NCI-H2029 (cell line): ENCODE data around the gene CACNA1S.

Experiments used
- DNase-seq: peaks from one replicate; lab custom pipeline; 2025; lab: John Stamatoyannopoulos, UW

CACNA1S gene

GRCh38 chr1:201116091-201116490 is 3.9 kb upstream of the CACNA1S start:
- DNase-seq: no peak

- DNase-seq: no peak
Observed at GRCh38 chr1:201115390-201115937, 3.2 kb upstream of the CACNA1S start.

GRCh38 chr1:201114245-201115131 is 2.3 kb upstream of the CACNA1S start:
- DNase-seq: peak; percentile 86

- no peak for DNase-seq
Observed at GRCh38 chr1:201113451-201114244, 1.4 kb upstream of the CACNA1S start.

GRCh38 chr1:201112926-201113325 is 700 bp upstream of the CACNA1S start:
- no peak for DNase-seq

GRCh38 chr1:201111672-201112071 is 554 bp downstream of the CACNA1S start:
- no peak for DNase-seq

GRCh38 chr1:201111156-201111555 is 1.1 kb downstream of the CACNA1S start:
- DNase-seq: no peak

- no peak for DNase-seq
Observed at GRCh38 chr1:201110616-201111015, 1.6 kb downstream of the CACNA1S start.

GRCh38 chr1:201110138-201110537 is 2.1 kb downstream of the CACNA1S start:
- no peak for DNase-seq

- DNase-seq: no peak
Observed at GRCh38 chr1:201109651-201110050, 2.6 kb downstream of the CACNA1S start.

GRCh38 chr1:201108614-201109013 is 3.6 kb downstream of the CACNA1S start:
- no peak for DNase-seq

- no peak for DNase-seq
Observed at GRCh38 chr1:201105688-201106087, 6.5 kb downstream of the CACNA1S start.

GRCh38 chr1:201104141-201104540 is 8.1 kb downstream of the CACNA1S start:
- DNase-seq: no peak

GRCh38 chr1:201103666-201104065 is 8.6 kb downstream of the CACNA1S start:
- no peak for DNase-seq

GRCh38 chr1:201100169-201100930 is 11.9 kb downstream of the CACNA1S start:
- no peak for DNase-seq

GRCh38 chr1:201098992-201099677 is 13.1 kb downstream of the CACNA1S start:
- no peak for DNase-seq

- DNase-seq: no peak
Observed at GRCh38 chr1:201096977-201097856, 15.0 kb downstream of the CACNA1S start.

- peak; percentile 4 for DNase-seq
Observed at GRCh38 chr1:201096041-201096461, 16.2 kb downstream of the CACNA1S start.

GRCh38 chr1:201095581-201095980 is 16.6 kb downstream of the CACNA1S start:
- no peak for DNase-seq

GRCh38 chr1:201094832-201095231 is 17.4 kb downstream of the CACNA1S start:
- no peak for DNase-seq
